ENCODE data around the gene NAP1L4. TPM values are rescaled to one million over a fixed set of nuclear protein-coding genes. Genes with fewer than 3 reads are reported as not detected.

NAP1L4 gene
- total RNA-seq, 1 experiment from 2014 or later: 80.5 TPM

DNA sequence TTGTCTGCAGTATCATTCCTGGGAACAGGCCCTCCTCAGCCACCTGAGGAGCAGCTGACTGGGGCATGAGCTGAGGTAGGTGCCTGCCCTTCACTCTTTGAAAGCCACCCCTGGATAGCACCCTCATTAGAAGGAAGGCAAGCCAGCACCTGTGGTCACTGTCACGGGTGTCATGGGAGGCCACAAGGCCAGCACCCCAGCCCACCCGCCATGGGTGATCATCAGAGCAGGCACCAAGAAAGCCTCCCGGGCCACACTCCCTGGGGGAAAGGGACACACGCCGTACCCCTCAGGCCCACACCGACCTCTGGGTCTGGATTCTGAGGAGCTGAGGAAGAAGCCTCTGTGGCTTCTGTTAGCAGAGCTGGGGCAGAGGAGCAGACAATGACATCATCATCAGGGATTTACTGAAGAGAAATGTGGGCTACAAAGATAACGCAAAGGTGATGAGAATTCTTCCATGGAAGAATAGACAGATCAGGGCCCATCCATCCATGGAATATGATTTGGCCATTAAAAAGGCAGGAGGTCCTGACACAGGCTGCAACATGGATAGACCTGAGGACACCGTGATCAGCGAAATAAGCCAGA, 16.7 kb upstream of the NAP1L4 start:
- H3K4me1 ChIP-seq (ENCODE audit: low read length): no peaks in the 10 kb centered on the region
- no peaks in the 10 kb centered on the region for H3K9me3 ChIP-seq (ENCODE audit: low read length)
- H4K20me1 ChIP-seq (ENCODE audit: insufficient read depth, low read depth, low read length): no peaks in the 10 kb centered on the region
- H3K4me3 ChIP-seq (ENCODE audit: low read length): no peak overlapping the region
- no peak overlapping the region for H3K4me2 ChIP-seq (ENCODE audit: low read depth, low read length, poor library complexity, severe bottlenecking)
- no peak for DNase-seq
- no peak overlapping the region for H3K9ac ChIP-seq (ENCODE audit: low read length)
- no peaks in the 10 kb centered on the region for H3K79me2 ChIP-seq (ENCODE audit: low read length)
- H3K27ac ChIP-seq (ENCODE audit: low read length): no peak overlapping the region
- H2AFZ ChIP-seq (ENCODE audit: low read length): no peak overlapping the region
- no peaks in the 10 kb centered on the region for H3K9me2 ChIP-seq (replicated peaks; ENCODE audit: insufficient read depth, low read length)
- H3K36me3 ChIP-seq (ENCODE audit: insufficient read depth, low read length): no peaks in the 10 kb centered on the region
- H3K27me3 ChIP-seq (ENCODE audit: low read length): no peaks in the 10 kb centered on the region

DNA sequence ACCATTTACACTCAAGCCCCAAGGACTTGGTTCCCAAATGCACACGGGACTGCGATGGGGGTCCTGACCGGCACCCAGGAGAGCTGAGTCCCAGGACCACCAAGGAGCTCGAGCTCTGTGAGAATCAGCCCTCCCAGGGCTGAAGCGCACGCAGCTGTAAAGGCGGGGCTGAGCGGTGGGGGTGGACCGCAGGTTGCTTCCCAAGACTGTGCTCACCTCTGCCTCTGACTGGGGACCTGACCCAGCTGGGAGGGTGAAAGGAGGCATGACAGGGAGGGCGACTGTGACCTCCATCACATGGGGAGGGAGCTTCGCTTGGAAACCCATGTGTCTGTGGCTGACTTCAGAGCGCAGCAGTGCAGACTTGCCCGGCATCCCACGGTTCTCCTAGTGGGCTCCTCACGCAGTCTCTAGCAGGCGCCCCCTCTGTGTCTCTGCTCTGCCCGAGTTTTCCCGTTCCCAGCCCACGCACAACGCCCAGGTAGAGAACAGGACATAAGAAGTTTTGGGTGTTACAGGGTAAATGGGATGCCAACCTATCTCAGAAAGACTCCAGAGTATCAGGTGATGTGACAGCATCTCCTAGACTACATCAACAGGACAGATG, 15.4 kb upstream of the NAP1L4 start:
- no peaks in the 10 kb centered on the region; the same call in 1 of the 2 replicates for H3K36me3 ChIP-seq (ENCODE audit: insufficient read depth, low read length)
- no peak overlapping the region for H3K27ac ChIP-seq (ENCODE audit: low read length)
- no peaks in the 10 kb centered on the region for H3K27me3 ChIP-seq (ENCODE audit: low read length)
- DNase-seq: no peak
- no peak overlapping the region for H2AFZ ChIP-seq (ENCODE audit: low read length)
- H3K4me1 ChIP-seq (ENCODE audit: low read length): no peaks in the 10 kb centered on the region
- H3K9ac ChIP-seq (ENCODE audit: low read length): no peak overlapping the region
- H3K9me2 ChIP-seq (replicated peaks; ENCODE audit: insufficient read depth, low read length): no peaks in the 10 kb centered on the region
- H3K4me3 ChIP-seq (ENCODE audit: low read length): no peak overlapping the region
- H3K79me2 ChIP-seq (ENCODE audit: low read length): no peaks in the 10 kb centered on the region
- H3K4me2 ChIP-seq (ENCODE audit: low read depth, low read length, poor library complexity, severe bottlenecking): no peak overlapping the region
- H3K9me3 ChIP-seq (ENCODE audit: low read length): no peaks in the 10 kb centered on the region
- no peaks in the 10 kb centered on the region for H4K20me1 ChIP-seq (ENCODE audit: insufficient read depth, low read depth, low read length)

DNA sequence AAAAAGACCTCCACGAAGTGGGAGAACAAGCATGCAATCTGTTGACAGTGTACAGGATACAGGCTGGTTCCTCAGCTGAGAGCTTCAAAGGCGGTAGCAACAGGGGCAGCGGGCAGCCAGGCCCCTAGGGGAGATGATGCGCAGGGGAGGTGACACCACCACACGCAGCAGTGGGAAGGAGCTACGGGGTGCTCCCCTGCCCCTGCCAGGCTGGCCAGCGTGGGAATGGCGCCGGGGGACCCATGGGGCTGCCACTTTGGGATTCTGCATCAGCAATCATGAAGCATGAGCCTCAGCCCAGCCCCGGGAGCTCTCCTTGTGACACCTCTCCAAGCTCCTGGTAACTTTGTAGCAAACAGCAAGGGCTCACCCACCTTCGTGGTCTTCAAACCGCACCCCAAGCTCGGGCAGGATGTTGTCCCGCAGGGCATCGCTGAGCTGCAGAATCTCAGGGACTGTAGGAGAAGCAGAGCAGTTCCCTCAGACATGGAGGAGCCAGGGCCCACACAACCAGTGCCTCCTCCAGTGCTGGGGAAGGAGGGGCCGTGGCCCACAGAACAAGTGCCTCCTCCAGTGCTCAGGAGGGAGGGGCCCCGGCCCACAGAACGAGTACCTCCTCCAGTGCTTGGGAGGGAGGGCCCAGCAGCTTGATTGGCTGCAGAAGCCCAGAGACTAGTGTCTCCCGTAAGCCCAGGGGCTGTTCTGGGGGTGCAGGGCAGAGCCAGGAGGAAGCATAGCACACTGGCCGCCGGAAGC, 14.6 kb upstream of the NAP1L4 start:
- Histone ChIP-seq H3K36me3 (ENCODE audit: insufficient read depth, low read length) (no peaks in the 10 kb centered on the region; the same call in 1 of the 2 replicates), H3K4me3 (ENCODE audit: low read length) (no peak overlapping the region), H3K4me2 (ENCODE audit: low read depth, low read length, poor library complexity, severe bottlenecking) (no peak overlapping the region), H2AFZ (ENCODE audit: low read length) (no peak overlapping the region), H3K9ac (ENCODE audit: low read length) (no peak overlapping the region), H3K27me3 (ENCODE audit: low read length) (no peaks in the 10 kb centered on the region), H3K27ac (ENCODE audit: low read length) (no peak overlapping the region), H3K9me3 (ENCODE audit: low read length) (no peaks in the 10 kb centered on the region), H3K9me2 (replicated peaks; ENCODE audit: insufficient read depth, low read length) (no peaks in the 10 kb centered on the region), H3K4me1 (ENCODE audit: low read length) (no peaks in the 10 kb centered on the region), H3K79me2 (ENCODE audit: low read length) (no peaks in the 10 kb centered on the region), H4K20me1 (ENCODE audit: insufficient read depth, low read depth, low read length) (no peaks in the 10 kb centered on the region)
- DNase-seq: no peak

- no peak for DNase-seq
- no peak overlapping the region for H3K4me3 ChIP-seq (ENCODE audit: low read length)
- no peak overlapping the region for H2AFZ ChIP-seq (ENCODE audit: low read length)
- H4K20me1 ChIP-seq (ENCODE audit: insufficient read depth, low read depth, low read length): no peaks in the 10 kb centered on the region
- H3K9me3 ChIP-seq (ENCODE audit: low read length): no peaks in the 10 kb centered on the region
- no peaks in the 10 kb centered on the region for H3K27me3 ChIP-seq (ENCODE audit: low read length)
- no peak overlapping the region for H3K27ac ChIP-seq (ENCODE audit: low read length)
- H3K4me2 ChIP-seq (ENCODE audit: low read depth, low read length, poor library complexity, severe bottlenecking): no peak overlapping the region
- no peaks in the 10 kb centered on the region for H3K79me2 ChIP-seq (ENCODE audit: low read length)
- H3K9me2 ChIP-seq (replicated peaks; ENCODE audit: insufficient read depth, low read length): no peaks in the 10 kb centered on the region
- H3K36me3 ChIP-seq (ENCODE audit: insufficient read depth, low read length): peaks cover 7% of the 10 kb centered on the region
- no peak overlapping the region for H3K9ac ChIP-seq (ENCODE audit: low read length)
- H3K4me1 ChIP-seq (ENCODE audit: low read length): no peaks in the 10 kb centered on the region
Observed at GRCh38 chr11:3004481-3004880, 12.4 kb upstream of the NAP1L4 start.

GRCh38 chr11:3003396-3004231, 11.5 kb upstream of the NAP1L4 start:
- Histone ChIP-seq H3K9me3 (ENCODE audit: low read length) (no peaks in the 10 kb centered on the region), H2AFZ (ENCODE audit: low read length) (no peak overlapping the region), H3K27ac (ENCODE audit: low read length) (no peak overlapping the region), H3K27me3 (ENCODE audit: low read length) (no peaks in the 10 kb centered on the region), H3K36me3 (ENCODE audit: insufficient read depth, low read length) (peaks cover 7% of the 10 kb centered on the region), H3K4me3 (ENCODE audit: low read length) (no peak overlapping the region), H3K9me2 (replicated peaks; ENCODE audit: insufficient read depth, low read length) (no peaks in the 10 kb centered on the region), H3K4me2 (ENCODE audit: low read depth, low read length, poor library complexity, severe bottlenecking) (no peak overlapping the region), H3K9ac (ENCODE audit: low read length) (no peak overlapping the region), H3K79me2 (ENCODE audit: low read length) (no peaks in the 10 kb centered on the region), H4K20me1 (ENCODE audit: insufficient read depth, low read depth, low read length) (no peaks in the 10 kb centered on the region), H3K4me1 (ENCODE audit: low read length) (no peaks in the 10 kb centered on the region)
- DNase-seq: no peak

DNA sequence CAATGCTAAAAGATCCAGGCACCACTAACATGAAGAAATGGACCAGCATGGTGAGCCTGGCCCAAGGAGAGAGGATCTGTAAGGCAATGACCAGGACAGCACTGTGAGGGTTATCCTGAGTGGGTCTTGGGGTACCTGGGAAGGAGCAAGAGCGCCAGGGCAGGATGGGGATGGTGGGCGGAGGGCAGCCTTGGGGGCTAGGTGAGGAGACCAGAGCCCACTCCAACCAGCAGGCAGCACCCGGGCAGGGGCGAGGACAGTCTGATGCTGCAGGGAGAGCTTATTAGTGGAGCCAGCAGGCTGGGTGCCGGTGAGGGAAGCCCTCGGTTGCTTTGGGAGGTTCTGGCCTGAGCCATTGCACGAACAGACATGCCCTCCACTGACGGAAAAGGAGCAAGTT, 10.7 kb upstream of the NAP1L4 start:
- no peak overlapping the region for H3K27ac ChIP-seq (ENCODE audit: low read length)
- H3K4me1 ChIP-seq (ENCODE audit: low read length): no peaks in the 10 kb centered on the region
- no peaks in the 10 kb centered on the region for H3K9me2 ChIP-seq (replicated peaks; ENCODE audit: insufficient read depth, low read length)
- H3K4me3 ChIP-seq (ENCODE audit: low read length): no peak overlapping the region
- no peaks in the 10 kb centered on the region for H4K20me1 ChIP-seq (ENCODE audit: insufficient read depth, low read depth, low read length)
- no peak overlapping the region for H2AFZ ChIP-seq (ENCODE audit: low read length)
- no peak overlapping the region for H3K9ac ChIP-seq (ENCODE audit: low read length)
- H3K27me3 ChIP-seq (ENCODE audit: low read length): no peaks in the 10 kb centered on the region
- H3K79me2 ChIP-seq (ENCODE audit: low read length): no peaks in the 10 kb centered on the region
- peaks cover 7% of the 10 kb centered on the region for H3K36me3 ChIP-seq (ENCODE audit: insufficient read depth, low read length)
- H3K9me3 ChIP-seq (ENCODE audit: low read length): no peaks in the 10 kb centered on the region
- no peak for DNase-seq
- H3K4me2 ChIP-seq (ENCODE audit: low read depth, low read length, poor library complexity, severe bottlenecking): no peak overlapping the region

DNA sequence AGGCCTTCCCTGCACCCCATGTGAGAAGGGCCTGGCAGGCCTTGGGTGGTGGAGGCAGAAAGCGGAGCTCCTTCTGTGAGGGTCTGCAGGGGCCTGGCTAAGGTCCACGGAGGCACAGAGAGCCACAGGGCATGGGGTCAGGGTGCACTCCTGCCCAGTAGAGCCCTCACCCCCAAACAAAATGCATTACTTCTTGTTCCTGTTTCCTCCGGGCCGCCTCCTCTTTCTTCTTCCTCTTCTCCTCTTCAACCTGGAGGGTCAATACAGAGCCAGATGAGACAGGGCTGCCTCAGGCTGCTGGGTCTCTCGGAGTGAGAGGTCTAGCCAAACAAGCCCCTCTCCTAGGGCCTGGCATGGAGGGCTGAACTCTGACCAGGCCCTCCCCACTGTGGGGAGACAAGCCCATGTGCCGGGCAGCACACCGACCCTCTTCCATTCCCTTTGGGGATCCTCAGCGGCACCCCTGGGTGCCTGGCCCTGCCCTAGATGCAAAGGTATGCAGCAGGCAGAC, 10.3 kb upstream of the NAP1L4 start:
- Histone ChIP-seq H3K27me3 (ENCODE audit: low read length) (no peaks in the 10 kb centered on the region), H3K4me2 (ENCODE audit: low read depth, low read length, poor library complexity, severe bottlenecking) (no peak overlapping the region), H3K9ac (ENCODE audit: low read length) (no peak overlapping the region), H3K9me2 (replicated peaks; ENCODE audit: insufficient read depth, low read length) (no peaks in the 10 kb centered on the region), H3K4me3 (ENCODE audit: low read length) (no peak overlapping the region), H3K4me1 (ENCODE audit: low read length) (no peaks in the 10 kb centered on the region), H3K36me3 (ENCODE audit: insufficient read depth, low read length) (peaks cover 7% of the 10 kb centered on the region), H3K9me3 (ENCODE audit: low read length) (no peaks in the 10 kb centered on the region), H2AFZ (ENCODE audit: low read length) (no peak overlapping the region), H4K20me1 (ENCODE audit: insufficient read depth, low read depth, low read length) (no peaks in the 10 kb centered on the region), H3K27ac (ENCODE audit: low read length) (no peak overlapping the region), H3K79me2 (ENCODE audit: low read length) (no peaks in the 10 kb centered on the region)
- no peak for DNase-seq

- DNase-seq: no peak
- H3K27me3 ChIP-seq (ENCODE audit: low read length): no peaks in the 10 kb centered on the region
Observed at GRCh38 chr11:3001496-3001895, 9.4 kb upstream of the NAP1L4 start.

More at GRCh38 chr11:3001496-3001895, 9.4 kb upstream of the NAP1L4 start:
- H3K4me3 ChIP-seq (ENCODE audit: low read length): no peak overlapping the region
- no peak overlapping the region for H3K9ac ChIP-seq (ENCODE audit: low read length)
- H4K20me1 ChIP-seq (ENCODE audit: insufficient read depth, low read depth, low read length): no peaks in the 10 kb centered on the region
- no peaks in the 10 kb centered on the region for H3K9me2 ChIP-seq (replicated peaks; ENCODE audit: insufficient read depth, low read length)
- no peak overlapping the region for H3K4me2 ChIP-seq (ENCODE audit: low read depth, low read length, poor library complexity, severe bottlenecking)
- no peaks in the 10 kb centered on the region for H3K4me1 ChIP-seq (ENCODE audit: low read length)
- no peaks in the 10 kb centered on the region for H3K9me3 ChIP-seq (ENCODE audit: low read length)
- no peak overlapping the region for H3K27ac ChIP-seq (ENCODE audit: low read length)
- no peak overlapping the region for H2AFZ ChIP-seq (ENCODE audit: low read length)
- no peaks in the 10 kb centered on the region for H3K79me2 ChIP-seq (ENCODE audit: low read length)
- H3K36me3 ChIP-seq (ENCODE audit: insufficient read depth, low read length): peaks cover 7% of the 10 kb centered on the region

Data from Karpas-422 (cell line).